Measurements from ENCODE around the gene MDM4. TPM values are rescaled to one million over a fixed set of nuclear protein-coding genes. Genes with fewer than 3 reads are reported as not detected.

The MDM4 gene
- total and polyA plus RNA-seq, 2 donors (not counting 3 experiments of a cell fraction or from before 2014, with no cell fraction given) = 11.7 to 67.0 TPM

- Histone ChIP-seq H3K4me1 (ENCODE audit: control insufficient read depth, extremely low read depth, insufficient read depth, low read length) (no peaks in the 10 kb centered on the region), H3K27me3 (ENCODE audit: control insufficient read depth in 2 of 2, insufficient read depth in 2 of 2, low read length in 2 of 2) (no peaks in the 10 kb centered on the region), H3K9ac (replicated peaks; ENCODE audit: extremely low read depth, insufficient read depth, low read length) (no peak overlapping the region), H3K79me2 (ENCODE audit: control insufficient read depth, insufficient read depth, low read length) (no peaks in the 10 kb centered on the region), H3K9me1 (replicated peaks; ENCODE audit: control insufficient read depth, extremely low read depth, insufficient read depth, low read length) (no peaks in the 10 kb centered on the region), H3K9me3 (replicated peaks; ENCODE audit: control insufficient read depth, insufficient read depth, low read length) (no peaks in the 10 kb centered on the region), H3K4me2 (ENCODE audit: insufficient read depth, low read length) (no peak overlapping the region), H2AFZ (ENCODE audit: low read depth, low read length) (no peak overlapping the region), H3K4me3 (replicated peaks in 1 of 3; ENCODE audit: insufficient read depth in 1 of 3, low read depth in 1 of 3, low read length in 3 of 3) (no peak overlapping the region), H3K27ac (ENCODE audit: insufficient read depth, low read depth, low read length) (no peak overlapping the region), H4K20me1 (replicated peaks; ENCODE audit: control insufficient read depth, extremely low read depth, insufficient read depth, low read length) (no peaks in the 10 kb centered on the region), H3K36me3 (ENCODE audit: control insufficient read depth in 2 of 2, extremely low read depth in 1 of 2, insufficient read depth in 2 of 2, low read length in 2 of 2) (no peaks in the 10 kb centered on the region)
- no peak for FAIRE-seq
- TF ChIP-seq CTCF (IDR thresholded peaks at IDR 0.05; ENCODE audit: extremely low read depth in 1 of 2, insufficient read depth in 1 of 2, low read depth in 1 of 2, low read length in 2 of 2) = no peak
- no peak for TF ChIP-seq GATA2 (IDR thresholded peaks at IDR 0.05; ENCODE audit: insufficient read depth, insufficient read length, low read depth, low read length)
- no peak for TF ChIP-seq EZH2 (IDR thresholded peaks at IDR 0.05; ENCODE audit: borderline replicate concordance, low read depth, low read length, severe bottlenecking)
- no peak for TF ChIP-seq POLR2A (IDR thresholded peaks at IDR 0.05; ENCODE audit: low read depth, low read length)
- TF ChIP-seq JUN (IDR thresholded peaks at IDR 0.05; ENCODE audit: borderline replicate concordance, insufficient read depth, insufficient read length, low read depth) = no peak
- TF ChIP-seq MYC (IDR thresholded peaks at IDR 0.05; ENCODE audit: low read depth, low read length) = no peak
- no peak for TF ChIP-seq POLR2AphosphoS5 (IDR thresholded peaks at IDR 0.05; ENCODE audit: insufficient read depth, low read depth, low read length)
- TF ChIP-seq FOS (IDR thresholded peaks at IDR 0.05; ENCODE audit: borderline replicate concordance, insufficient read depth, low read length) = no peak
- no peak for TF ChIP-seq MAX (IDR thresholded peaks at IDR 0.05; ENCODE audit: insufficient read depth, insufficient read length)
- ChIA-PET CTCF (interaction anchor here (0.9 to 3.8 kb wide), 4 partner anchors 14 to 228 kb away, joined by 3 to 18 read pairs (median 7); no protein-coding TSS in a partner anchor), POLR2A (interaction anchor here (0.6 kb wide), 1 partner anchor 45 kb away, joined by 3 read pairs; no protein-coding TSS in a partner anchor)
- dilution Hi-C loops (cut with MboI; ENCODE audit: extremely low pct_ligation_motif_present, low sequenced_read_pairs) (no loop called here), intact Hi-C loops (cut with micrococcal nuclease) (no loop called here)
- BruUV-seq (replicated peaks) = no TSS peak
- no peak for DNase-seq (ENCODE audit: low read depth, low spot score)
These were observed 63.5 kb downstream of the MDM4 start for GRCh38 chr1:204579681-204580080.

Measured in endothelial cell of umbilical vein (primary cell).